Inferior parietal cortex (tissue), 1 donor: ENCODE data around the gene NT5DC1.
"Not testable (repeated sequence)": the region's sequence is repeated elsewhere in the genome, so short reads cannot be mapped to it uniquely, and the experiment has no call there.

ENCODE experiments used
- DNase-seq: peaks from one replicate; pipeline ENCODE4 v3.0.0-alpha.2; 2016; ENCODE audit errors: extremely low spot score

The NT5DC1 gene

GRCh38 chr6:116278854-116279231 is 178.2 kb downstream of the NT5DC1 start:
- no peak for DNase-seq

GRCh38 chr6:116279232-116280160 is 178.8 kb downstream of the NT5DC1 start, which contains the start of gene TSPYL1:
TSS of gene TSPYL1 (minus strand) at chr6:116279930. CDS start at chr6:116279830, 100 bp downstream.
- peak; percentile 96 for DNase-seq

GRCh38 chr6:116280161-116280932 is 179.7 kb downstream of the NT5DC1 start:
- DNase-seq, result no peak

- DNase-seq, result no peak
Measured at GRCh38 chr6:116280933-116281316, 180.3 kb downstream of the NT5DC1 start.

- no peak for DNase-seq
Measured at GRCh38 chr6:116282698-116283097, 182.0 kb downstream of the NT5DC1 start.

- DNase-seq, result no peak
Measured at GRCh38 chr6:116283191-116283590, 182.5 kb downstream of the NT5DC1 start.

- not testable (repeated sequence) for DNase-seq
Measured at GRCh38 chr6:116284984-116285383, 184.3 kb downstream of the NT5DC1 start.

- DNase-seq, result no peak
Measured at GRCh38 chr6:116286773-116287358, 186.2 kb downstream of the NT5DC1 start.

GRCh38 chr6:116287689-116288282 is 187.1 kb downstream of the NT5DC1 start:
- DNase-seq, result peak; percentile 73

GRCh38 chr6:116289876-116290275 is 189.2 kb downstream of the NT5DC1 start:
- DNase-seq, result no peak

GRCh38 chr6:116290799-116291198 is 190.1 kb downstream of the NT5DC1 start:
- no peak for DNase-seq

GRCh38 chr6:116291701-116292396 is 191.2 kb downstream of the NT5DC1 start:
- no peak for DNase-seq

- DNase-seq, result no peak
Measured at GRCh38 chr6:116292553-116292952, 191.9 kb downstream of the NT5DC1 start.

GRCh38 chr6:116298273-116298672 is 197.6 kb downstream of the NT5DC1 start:
- DNase-seq, result no peak

GRCh38 chr6:116298973-116299372 is 198.3 kb downstream of the NT5DC1 start:
- DNase-seq, result no peak
